NCI-H748 (cell line): ENCODE measurements around the gene REEP6.

Experiments used
- DNase-seq: peaks from one replicate; lab custom pipeline; 2025; ENCODE audit not compliant: unreplicated experiment; lab: John Stamatoyannopoulos, UW

REEP6 gene

GRCh38 chr19:1491114-1491848 lies at the start of gene REEP6:
Gene REEP6 (plus strand): TSS chr19:1491181. CDS start chr19:1491270, 89 bp downstream.
- no peak for DNase-seq

DNA sequence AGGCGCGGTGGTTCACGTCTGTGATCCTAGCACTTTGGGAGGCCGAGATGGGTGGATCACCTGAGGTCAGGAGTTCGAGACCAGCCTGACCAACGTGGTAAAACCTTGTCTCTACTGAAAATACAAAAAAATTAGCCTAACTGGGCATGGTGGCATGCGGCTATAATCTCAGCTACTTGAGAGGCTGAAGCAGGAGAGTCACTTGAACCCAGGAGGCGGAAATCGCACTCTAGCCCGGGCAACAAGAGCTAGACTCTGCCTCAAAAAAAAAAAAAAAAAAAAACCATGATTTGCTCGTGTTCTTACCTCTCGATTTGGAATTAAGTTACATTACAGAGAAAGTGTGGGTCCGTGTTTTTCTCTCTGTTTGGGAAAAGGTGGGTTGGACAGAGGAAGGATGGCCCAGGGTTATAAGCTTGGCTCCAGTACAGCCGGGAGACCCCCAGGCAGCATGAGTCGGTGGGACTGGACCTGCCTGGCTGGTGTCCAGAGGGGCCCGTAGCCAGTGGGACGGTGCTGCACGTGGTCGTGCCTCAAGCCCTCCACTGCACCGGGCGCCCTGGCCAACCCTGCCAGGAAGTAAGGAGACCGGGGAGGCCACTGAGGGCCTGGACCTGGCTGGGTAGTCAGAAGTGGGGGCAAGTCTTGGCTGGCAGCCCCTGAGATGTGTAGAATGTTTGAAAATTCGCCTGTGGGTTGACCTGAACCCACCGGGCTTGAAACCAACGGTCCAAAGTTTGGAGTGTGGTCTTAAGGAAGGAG lies 49.1 kb upstream of the REEP6 start:
- no peak for DNase-seq

DNA sequence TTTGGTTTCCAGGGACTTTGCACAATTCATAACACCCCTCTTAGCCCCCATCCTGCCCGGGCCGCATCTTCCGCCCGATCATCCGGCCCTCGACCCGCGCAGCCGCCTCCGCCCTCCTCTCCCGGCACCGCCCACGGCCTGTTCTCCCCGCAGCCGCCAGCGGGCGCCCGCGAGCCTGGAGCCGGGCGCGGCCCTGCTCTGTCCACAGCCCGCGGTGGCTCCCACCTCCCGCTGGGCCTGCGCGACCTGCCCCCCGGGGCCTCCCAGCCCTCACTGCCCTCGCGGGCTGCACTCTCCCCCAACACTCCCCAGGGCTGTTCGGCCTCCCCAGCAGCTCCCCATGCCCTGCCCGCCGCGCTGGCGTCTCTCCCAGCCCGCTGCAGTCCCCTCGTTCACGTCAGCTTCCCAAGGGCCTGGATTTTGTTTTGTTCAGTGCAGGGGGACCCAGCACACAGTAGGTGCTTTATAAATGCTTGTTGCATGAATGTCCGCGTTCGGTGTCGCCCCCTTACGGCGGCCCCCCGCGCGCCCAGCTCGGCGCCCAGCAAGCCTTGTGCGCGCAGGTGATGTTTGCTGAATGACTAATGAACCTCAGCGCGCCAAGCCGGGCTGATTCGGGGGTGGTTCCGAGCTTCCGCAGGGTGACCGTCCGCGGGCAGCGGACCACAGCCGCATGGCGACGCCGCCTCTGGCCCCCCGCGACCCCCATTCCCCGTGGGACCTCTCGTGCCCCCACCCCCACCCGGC lies 45.6 kb upstream of the REEP6 start:
- peak; percentile 60 for DNase-seq

DNA sequence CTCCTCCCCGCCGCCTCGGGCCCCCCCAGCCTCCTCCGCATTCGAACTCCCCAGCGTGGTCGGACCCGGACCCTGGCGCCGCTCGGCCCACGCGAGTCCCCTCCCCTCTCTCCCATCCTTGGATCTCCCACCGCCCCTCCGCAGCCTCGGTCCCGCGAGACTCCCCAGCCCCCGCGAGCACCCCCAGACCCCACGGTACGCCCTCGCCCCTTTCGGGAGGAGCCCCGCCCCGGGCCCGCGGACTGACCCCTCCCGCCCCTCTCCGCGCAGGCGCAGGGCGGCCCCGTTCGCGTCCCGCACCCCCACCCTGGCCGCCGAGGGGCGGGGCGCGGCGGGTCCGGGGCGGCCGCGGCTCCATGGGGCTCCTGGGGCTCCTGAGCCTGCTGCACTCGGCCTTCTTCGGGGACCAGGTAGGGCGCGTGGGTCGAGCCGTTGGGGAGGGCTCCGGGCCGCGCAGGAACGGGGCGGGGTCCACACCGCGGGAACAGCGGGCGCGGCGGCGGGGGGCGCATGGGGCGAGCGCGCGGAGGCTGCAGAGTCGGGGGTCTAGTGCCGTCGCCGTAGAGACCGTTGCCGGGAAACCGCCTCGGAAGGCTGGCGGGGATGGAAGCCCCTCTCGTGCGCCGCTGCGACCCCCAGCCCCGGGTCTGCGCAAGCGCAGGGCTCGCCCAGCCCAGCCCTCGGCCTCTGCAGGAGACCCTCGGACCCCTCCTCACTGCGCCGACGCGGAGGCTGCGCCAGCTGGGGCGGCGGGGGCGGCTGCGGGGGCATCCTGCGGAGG lies 44.9 kb upstream of the REEP6 start:
- DNase-seq = peak; percentile 66

GRCh38 chr19:1446713-1447481 lies 44.1 kb upstream of the REEP6 start:
- DNase-seq = peak; percentile 18

GRCh38 chr19:1447504-1447903 lies 43.5 kb upstream of the REEP6 start:
- DNase-seq = no peak

DNA sequence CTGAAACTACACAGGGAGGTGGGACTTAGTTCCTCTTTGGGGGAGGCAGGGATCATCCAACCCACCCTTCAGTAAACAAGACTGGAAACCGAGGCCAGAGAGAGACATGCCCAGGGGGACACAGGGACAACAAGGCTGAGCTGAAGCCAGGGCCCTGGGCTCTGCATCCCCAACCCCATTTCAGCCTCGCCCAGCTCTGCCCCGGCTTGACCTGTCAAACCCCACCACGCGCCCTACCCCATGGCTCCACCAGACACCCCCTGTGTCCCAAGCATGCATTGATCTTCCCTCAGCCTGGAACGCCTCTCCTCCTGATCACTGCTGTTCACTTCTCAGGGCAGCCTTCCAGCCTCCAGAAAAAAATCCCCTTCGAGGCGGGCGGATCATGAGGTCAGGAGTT lies 43.0 kb upstream of the REEP6 start:
- DNase-seq = no peak

DNA sequence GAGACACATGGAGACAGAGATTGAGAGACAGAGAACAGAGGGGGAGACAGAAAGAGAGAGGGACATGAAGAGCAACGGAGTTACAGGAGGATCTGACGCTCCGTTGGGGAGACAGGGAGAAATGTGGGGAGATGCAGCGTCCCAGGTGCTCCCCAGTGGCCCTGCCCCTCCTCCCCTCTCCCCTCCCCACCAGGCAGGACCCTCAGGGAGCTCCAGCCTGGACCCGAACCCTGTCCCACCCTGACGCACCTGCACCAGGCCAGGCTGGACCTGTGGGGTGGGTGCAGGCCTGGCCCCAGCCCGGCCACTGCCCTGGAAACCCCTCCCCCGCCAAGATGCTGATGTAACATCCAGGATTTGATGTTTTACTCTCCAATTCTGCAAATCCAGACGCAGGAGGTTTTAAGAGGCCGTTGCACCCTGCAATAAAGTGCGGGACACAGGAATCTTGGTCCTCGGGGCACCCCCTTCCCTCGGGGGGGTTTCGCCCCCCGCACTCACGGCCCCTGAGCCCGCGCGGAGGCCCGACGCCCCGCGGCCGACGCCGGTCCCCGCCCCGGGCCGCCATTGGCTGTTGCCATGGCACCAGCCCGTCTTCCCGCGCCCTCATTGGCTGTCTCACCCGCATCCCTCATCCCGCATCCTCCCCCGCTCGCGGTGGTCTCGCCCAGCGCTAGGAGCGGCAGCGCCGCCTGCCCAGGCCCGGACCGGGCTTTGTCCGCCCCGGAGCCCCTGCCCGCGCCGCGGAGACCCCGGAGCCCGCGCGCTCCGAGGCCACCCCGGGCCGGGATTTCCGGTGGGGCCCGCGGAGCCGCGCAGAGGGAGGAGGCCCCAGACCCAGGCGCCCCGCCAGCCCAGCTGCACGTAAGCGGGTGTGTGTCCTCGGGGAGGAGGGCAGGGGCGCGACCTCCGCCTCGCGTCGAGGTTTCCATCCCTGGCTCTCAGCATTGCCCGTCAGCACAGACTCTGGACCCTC lies 41.2 kb upstream of the REEP6 start, which contains the start of gene APC2:
Gene APC2, plus strand, starts transcription at position 655 of the 976 bp plus-strand sequence. CDS start 2,881 bp downstream, outside the sequence.
- DNase-seq = peak; percentile 90

GRCh38 chr19:1450735-1451731 lies 39.9 kb upstream of the REEP6 start:
- DNase-seq = no peak

DNA sequence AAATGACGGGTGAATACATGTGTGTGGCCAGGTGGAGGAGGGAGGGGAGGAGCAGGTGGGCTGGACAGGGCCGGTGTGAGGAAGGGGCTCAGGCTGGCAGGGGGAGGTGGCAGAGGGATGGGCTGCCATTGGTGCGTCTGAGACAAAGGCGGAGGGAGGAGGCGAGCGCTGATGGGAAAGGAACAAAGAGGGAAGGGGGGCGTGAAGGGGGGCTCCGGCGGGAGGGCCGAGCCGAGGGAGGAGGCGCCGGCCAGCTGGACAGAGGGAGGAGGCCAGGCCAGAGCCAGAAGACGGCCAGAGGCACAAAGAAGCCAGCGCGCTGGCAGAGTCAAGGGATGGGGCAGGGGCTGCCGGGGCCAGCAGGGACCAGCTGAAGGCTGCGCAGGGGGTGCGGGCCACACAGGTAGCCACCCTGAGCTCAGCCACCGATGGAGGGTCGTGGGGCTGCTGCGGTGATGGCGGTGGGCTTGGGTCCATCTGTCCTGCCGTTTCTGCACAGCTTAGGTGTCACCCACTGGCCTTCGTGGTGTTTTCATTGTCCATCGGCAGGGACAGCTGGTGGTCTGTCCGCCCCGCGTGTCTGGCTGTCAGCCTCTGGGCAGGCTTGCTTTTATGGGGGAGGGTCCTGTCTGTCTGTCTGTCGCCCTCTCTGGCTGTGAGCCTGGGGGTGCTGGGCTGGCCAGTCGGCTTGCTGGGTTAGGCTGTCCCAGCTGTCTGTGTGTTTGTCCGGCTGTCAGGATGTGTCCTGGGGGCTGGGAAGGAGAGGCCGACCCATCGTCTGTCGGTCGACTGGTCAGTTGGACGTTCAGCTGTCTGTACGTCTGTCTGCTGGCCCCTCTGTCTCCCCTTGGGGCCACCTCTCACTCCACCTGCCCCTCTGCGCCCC lies 38.8 kb upstream of the REEP6 start:
- peak; percentile 34 for DNase-seq

- DNase-seq = no peak
These were observed 38.0 kb upstream of the REEP6 start for GRCh38 chr19:1452802-1453524.

DNA sequence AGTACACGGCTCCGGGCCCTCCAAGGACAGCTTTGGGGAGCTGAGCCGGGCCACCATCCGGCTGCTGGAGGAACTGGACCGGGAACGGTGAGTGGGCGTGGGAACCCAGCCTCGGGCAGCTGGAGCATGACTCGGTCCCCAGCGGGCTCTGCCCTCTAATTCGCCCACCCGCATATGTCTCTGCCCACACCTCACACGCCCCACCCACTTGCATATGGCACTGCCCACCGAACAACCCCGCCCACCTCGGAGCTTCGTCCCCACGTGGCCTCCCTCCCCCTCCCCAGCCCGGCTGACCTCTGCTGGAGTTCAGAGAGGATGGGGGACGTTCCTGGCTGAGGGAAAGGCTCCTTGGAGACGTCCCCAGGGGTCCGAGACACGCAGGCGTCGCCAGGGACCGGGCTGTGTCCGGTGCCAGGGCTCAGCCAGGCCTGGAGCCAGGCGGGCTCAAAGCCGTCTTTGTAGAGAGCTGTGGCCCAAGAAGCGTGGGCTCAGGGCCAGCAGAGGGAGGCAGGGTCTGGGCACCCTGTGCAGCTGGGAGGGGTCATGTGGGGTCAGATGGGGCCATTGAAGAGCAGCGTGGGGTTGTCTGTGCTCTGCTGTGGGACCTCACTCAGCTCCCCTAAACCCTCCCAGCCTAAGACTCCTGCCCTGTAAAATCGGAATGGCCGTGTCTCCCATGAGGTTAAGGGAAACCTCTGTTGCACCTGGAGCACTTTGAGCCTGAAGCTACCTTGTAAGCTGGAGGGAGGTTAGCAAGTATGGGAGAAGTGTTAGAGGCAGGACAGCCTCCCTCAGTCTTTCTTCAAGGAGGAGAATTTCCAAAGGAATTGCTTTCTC lies 37.2 kb upstream of the REEP6 start:
- DNase-seq = no peak

DNA sequence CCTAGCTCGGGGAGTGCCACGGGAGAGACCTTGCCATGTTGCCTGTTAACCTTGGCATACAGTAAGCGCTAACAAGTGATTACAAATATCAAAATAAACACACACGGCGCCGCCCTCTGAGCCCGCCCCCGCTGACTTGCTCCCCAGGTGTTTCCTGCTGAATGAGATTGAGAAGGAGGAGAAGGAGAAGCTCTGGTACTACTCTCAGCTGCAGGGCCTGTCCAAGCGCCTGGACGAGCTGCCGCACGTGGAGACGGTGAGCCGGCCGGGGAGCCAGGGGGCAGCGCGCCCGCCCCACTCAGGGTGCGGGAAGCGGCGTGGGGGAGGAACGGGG lies 36.0 kb upstream of the REEP6 start:
- DNase-seq = no peak

- DNase-seq = peak; percentile 32
These were observed 35.5 kb upstream of the REEP6 start for GRCh38 chr19:1455336-1456120.
